BJ (cell line): ENCODE data around the gene PNMA6E. TPM values are rescaled to one million over a fixed set of nuclear protein-coding genes. Genes with fewer than 3 reads are reported as not detected.

ENCODE experiments used
- CTCF ChIA-PET: fragments of 350-600 bp; formaldehyde crosslinking; extraction: SDS; loops from one replicate; lab custom pipeline; 2021; ENCODE audit warnings: antibody characterized with exemption, inconsistent platforms; lab: Yijun Ruan, JAX
- POLR2A ChIA-PET: fragments of 300-600 bp; sonication (Branson Sonifier 250); formaldehyde crosslinking; extraction: SDS; loops from one replicate; lab custom pipeline; 2021; ENCODE audit warnings: antibody characterized with exemption; lab: Charles Lee
- DNase-seq: peaks from one replicate; pipeline ENCODE4 v3.0.0-alpha.2; 2011; ENCODE audit warnings: low read depth
- H3K27me3 ChIP-seq: 2 replicates; pipeline ENCODE4 v1.6.0; 2011; ENCODE audit warnings: low read length; ENCODE audit not compliant: control insufficient read depth, insufficient read depth
- H3K36me3 ChIP-seq: 2 replicates; pipeline ENCODE4 v1.5.1; 2011; ENCODE audit warnings: low read length; ENCODE audit not compliant: control insufficient read depth, insufficient read depth
- H3K4me3 ChIP-seq: 2 replicates; pipeline ENCODE4 v1.5.1; 2011; ENCODE audit warnings: low read depth, mild to moderate bottlenecking, control low read depth, low read length
- CTCF ChIP-seq: IDR thresholded peaks from 2 replicates; pipeline ENCODE4 v1.5.1; 2011; ENCODE audit warnings: low read depth, mild to moderate bottlenecking, control low read depth, inconsistent platforms, low read length, moderate library complexity; ENCODE audit not compliant: insufficient read depth
- polyA plus RNA-seq: library from polyadenylated mRNA; depleted of rRNA; stranded (reverse); fragments of >200 nt; gene quantifications from 2 replicates; pipeline ENCODE4 v1.2.3, GENCODE V29; 2011

PNMA6E gene
- polyA plus RNA-seq, 1 experiment = not detected

- TF ChIP-seq CTCF = peak; percentile 62
- no peak for DNase-seq
- POLR2A ChIA-PET = no interaction called here
- no peaks in the 10 kb centered on the region for H3K36me3 ChIP-seq
- no peak overlapping the region for H3K4me3 ChIP-seq
- H3K27me3 ChIP-seq = no peaks in the 10 kb centered on the region
- CTCF ChIA-PET = no interaction called here
These were observed 711 bp downstream of the PNMA6E start for GRCh38 chrX:153400146-153401132.

GRCh38 chrX:153398275-153398960 is 2.7 kb downstream of the PNMA6E start:
- no peak for TF ChIP-seq CTCF
- ChIA-PET CTCF (no interaction called here), POLR2A (no interaction called here)
- H3K36me3 ChIP-seq = no peaks in the 10 kb centered on the region
- no peaks in the 10 kb centered on the region for H3K27me3 ChIP-seq
- H3K4me3 ChIP-seq = no peak overlapping the region
- DNase-seq = no peak

DNA sequence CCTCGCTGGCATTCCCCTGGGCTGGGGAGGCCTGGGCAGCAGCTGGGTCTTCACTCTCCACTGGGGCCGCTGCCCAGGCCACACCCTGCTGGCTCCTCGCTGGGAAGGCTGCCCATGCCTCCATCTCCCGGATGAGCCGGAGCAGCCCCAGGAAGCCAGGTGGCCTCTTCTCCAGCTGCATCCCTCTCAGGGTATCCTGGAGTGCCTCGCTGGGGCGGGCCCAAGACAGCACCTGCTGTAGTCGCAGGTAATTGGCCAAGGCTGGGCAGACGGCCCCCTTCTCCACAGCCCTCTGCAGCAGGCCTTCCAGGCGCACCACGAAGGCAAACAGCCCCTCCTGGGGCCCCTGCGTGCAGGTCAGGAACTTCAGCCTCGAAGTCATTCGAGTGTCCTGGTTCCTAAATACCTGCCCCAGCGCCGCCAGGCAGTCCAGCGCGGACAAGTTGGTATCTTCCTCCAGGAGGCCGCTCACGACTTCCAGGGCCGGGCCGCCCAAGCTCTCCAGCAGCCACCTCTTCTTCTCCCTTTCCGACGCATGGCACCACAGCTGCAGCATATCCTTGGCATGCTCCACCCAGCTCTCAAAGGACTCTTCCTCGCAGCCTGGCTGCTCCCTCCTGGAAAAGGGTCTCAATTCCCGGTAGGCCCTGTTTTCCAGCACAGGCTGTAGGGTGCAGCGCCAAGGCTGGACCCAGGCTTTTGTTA is 3.7 kb downstream of the PNMA6E start:
- TF ChIP-seq CTCF = no peak
- H3K4me3 ChIP-seq = no peak overlapping the region
- CTCF ChIA-PET = no interaction called here
- DNase-seq = no peak
- H3K27me3 ChIP-seq = no peaks in the 10 kb centered on the region
- POLR2A ChIA-PET = no interaction called here
- no peaks in the 10 kb centered on the region for H3K36me3 ChIP-seq

- Histone ChIP-seq H3K27me3 (no peaks in the 10 kb centered on the region), H3K36me3 (no peaks in the 10 kb centered on the region), H3K4me3 (no peak overlapping the region)
- CTCF ChIA-PET = no interaction called here
- TF ChIP-seq CTCF = no peak
- POLR2A ChIA-PET = no interaction called here
- no peak for DNase-seq
These were observed 4.6 kb downstream of the PNMA6E start for GRCh38 chrX:153396320-153397195.
